Activated CD4-positive, alpha-beta T cell treated with anti-CD3 and anti-CD28 coated beads for 1 hour (primary cell): Measurements from ENCODE around the gene MFSD6.
"Not testable (repeated sequence)": the region's sequence is repeated elsewhere in the genome, so short reads cannot be mapped to it uniquely, and the experiment has no call there.

Experiments
- DNase-seq: peaks from one replicate; pipeline ENCODE4 v3.0.0-alpha.2; 2020

MFSD6 gene

DNA sequence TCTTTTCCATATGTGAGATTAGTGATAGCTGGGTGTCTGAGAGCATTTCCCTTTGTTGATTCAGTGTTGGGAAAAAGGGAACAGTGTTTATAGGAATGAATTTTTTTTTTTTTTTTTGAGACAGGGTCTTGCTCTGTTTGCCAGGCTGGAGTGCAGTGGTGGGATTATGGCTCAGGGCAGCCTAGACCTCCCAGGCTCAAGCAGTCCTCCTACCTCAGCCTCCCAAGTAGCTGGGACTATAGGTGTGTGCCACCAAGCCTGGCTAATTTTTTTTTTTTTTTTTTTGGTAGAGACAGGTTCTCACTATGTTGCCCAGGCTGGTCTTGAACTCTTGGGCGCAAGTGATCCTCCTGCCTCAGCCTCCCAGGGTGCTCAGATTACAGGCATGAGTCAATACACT, 60.2 kb downstream of the MFSD6 start:
- DNase-seq: not testable (repeated sequence)

DNA sequence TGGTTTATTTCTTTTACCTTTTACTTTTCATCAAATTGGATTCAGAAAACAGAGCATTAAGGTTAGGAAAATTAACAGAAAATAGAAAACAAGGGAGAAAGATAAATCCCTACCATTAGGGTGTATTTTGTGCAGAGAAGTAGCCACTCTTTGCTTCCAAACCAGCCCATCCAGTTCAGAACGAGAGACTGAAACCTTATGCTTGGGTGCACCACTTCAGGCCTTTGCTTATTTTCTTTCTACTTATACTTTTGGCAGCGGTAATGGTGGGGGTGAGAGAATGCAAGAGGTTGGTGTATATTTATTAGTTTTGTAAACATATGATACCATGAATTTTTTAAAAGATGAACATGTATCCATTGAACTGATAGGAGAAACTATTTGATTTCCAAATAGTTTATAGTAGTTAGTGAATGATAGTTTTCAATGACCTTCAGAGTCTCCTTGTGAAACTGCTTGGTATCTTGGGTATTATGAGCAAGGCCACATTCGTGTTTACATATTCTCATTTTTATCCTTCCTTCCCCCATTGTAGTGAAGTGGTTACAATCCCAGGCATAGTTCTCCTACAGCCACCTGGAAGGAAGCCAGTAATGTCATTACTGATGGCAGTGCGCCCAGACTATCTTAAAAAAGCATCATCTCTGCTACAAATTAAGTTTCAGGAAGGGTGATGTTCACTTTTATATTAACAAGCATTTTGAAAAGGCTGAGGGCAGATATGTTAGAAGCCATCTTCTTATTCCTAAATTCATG, 60.8 kb downstream of the MFSD6 start:
- DNase-seq: no peak

DNA sequence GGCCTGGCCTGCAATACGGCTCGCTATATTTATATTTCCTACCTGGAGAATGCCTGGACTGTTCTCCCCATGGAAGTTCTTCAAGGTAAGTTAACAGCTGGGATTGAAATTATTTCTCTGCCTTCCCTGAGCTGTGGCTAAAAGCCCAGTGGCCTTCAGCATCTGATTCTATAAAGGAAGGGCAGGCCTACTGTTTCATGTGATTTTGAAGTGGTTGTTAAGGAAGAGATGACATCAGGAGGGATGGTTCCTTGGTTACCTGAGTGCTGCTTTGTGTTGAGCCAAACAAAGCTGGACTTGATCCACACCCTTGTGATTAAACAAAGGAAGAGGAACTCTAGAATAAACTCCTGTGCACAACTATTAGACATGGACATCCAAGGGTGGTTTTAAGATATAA, 61.6 kb downstream of the MFSD6 start:
- DNase-seq: no peak

DNA sequence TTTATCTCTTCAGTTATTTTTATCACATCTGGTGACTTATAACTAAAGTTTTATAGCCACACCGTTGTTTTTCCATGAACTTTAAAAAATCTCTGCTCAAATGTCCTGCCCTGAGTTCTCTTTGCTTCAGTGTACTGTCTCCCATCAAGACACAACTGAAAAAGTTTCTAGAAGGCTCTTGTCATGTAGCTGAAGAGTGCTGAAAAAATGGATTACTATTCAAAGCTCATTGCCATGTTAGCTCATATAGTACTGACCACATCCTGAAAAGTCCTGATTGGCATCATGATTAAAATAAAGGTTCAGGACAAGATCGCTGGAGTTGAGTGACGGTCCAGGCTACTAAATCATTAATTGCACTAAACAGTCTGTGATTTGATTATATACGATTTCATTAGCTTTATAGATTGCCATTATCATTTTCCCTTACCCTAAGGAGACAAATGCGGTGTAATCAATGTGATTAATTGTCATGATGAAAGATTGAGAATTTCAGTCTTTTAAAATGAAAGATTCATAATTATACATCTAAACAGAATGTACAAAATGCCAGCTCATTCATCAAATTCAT, 62.2 kb downstream of the MFSD6 start:
- DNase-seq: no peak

DNA sequence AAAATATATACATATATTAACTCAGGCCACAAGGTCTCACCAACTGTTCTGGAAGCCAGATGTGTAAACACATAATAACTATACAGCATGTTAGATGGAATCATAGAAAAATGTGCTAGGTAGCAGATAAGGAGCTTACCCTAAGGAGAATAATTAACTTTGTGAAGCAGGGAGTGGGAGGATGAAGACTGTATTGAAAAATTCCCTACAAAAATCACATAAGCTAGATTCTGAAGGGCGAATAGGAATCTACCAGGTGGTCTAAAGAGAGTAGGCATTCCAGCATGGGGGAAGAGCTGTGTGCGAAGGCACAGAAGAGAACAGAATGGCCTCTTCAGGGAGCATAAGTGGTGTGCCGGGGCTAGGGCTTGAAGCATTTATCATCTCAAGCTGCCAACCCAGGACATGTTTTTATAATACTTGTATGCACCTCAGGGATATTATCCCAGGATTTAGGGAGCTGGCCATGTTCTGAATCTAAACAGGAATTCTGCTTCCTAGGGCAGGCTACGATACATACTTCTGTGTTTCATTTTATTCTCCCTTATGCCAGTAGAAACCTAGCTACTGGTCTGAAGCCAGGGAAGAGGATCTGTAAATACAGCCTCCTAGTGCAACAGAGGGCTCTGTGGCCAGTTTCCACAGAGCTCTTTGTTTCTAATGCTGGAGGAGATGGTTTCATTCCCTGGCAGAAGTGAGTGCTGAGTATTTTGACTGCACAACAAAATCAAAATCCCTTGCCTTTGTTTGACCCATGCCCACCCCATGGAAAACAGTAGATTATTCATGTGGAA, 69.7 kb downstream of the MFSD6 start:
- no peak for DNase-seq

DNA sequence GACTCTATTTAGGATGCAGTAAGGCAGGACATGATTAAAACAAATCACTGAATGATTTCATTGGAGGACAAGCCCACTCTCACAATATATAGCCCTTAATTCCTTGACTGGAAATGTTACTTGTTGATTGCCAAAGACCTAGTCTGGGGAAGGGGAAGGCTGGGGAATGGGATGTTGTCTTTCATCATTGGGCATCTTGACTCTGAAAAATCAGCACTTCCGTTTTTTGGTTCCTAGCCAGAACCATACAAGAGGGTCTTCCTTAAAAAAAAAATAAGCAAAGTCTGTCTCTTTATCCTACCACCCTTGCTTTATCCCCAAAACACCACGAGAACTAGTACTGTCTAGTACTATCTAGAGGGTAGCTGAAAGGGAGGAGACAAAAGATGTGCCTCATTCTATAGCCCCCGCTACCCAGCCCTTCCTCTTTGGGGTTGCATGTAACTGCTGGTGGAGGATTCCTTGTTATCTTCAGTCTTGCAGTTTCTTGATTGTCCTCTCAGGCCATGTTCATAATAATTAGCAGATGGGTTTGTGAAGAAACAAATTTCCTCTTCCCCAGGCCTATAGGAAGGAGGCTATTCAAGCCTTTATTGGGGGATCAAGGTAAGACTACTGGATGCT, 70.5 kb downstream of the MFSD6 start:
- DNase-seq: no peak

DNA sequence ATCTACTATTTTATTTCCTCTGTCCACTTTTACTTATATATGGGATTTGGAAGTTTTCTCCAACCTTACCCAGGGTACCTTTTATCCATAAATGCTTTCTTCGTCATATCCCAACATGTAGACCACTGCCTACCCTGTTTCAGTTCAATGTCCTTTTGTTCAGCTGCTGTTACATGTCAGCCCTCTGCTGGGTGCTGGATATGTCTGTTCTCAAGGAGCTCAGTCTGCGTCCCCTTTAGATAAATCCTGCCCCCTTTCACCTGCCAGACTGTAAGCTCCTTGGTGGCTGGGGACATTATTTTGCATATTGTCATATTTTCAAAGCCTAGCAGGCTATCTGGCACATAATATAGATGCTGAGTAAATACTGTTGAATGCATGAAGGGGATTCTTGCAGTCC, 73.2 kb downstream of the MFSD6 start:
- DNase-seq: no peak

DNA sequence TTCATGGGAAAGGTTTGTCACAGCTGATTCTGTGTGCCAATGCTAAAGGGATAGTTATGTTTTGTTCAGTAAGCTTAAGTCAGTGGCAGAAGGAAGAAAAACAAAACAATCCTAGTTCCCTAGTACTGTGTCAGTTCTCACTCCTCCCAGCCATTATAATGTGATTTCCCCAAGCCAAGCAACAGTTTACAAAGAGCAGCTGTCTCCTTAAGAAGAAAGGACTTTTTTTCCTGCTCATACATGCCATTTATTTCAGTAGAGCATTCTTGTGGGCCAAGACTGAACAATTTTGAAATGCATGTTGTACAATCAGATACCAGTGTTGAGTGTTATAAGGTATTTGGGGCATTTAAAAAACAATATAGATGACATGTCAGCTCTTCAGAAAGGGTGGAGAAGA, 74.3 kb downstream of the MFSD6 start:
- DNase-seq: no peak

DNA sequence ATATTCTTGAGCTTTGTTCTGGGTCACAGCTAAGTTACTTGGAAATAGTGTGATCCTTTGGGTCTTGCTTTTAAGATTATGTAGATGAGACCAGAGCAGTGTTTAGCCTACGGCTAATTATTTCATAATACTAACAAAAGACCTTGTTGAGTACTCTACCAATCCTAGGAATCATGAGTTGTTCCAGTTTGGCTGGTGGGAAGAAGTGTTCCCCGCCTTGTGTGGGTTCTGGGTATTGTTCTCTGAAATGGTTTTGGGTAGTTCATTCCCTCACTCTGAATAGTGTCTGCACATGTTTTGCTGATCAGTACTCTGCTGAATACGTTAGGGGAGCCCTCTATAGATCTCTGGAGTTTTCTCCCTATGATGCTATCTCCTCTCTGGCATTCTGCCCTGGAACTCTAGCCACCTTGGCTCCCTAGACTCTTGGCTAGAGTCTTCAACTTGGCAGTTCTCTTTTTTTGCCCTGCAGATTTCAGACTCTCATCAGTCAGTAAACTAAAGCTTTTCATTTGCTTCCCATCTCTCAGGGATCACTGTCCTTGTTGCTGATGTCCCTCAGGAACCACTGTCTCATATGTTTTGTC, 78.0 kb downstream of the MFSD6 start:
- DNase-seq: no peak

DNA sequence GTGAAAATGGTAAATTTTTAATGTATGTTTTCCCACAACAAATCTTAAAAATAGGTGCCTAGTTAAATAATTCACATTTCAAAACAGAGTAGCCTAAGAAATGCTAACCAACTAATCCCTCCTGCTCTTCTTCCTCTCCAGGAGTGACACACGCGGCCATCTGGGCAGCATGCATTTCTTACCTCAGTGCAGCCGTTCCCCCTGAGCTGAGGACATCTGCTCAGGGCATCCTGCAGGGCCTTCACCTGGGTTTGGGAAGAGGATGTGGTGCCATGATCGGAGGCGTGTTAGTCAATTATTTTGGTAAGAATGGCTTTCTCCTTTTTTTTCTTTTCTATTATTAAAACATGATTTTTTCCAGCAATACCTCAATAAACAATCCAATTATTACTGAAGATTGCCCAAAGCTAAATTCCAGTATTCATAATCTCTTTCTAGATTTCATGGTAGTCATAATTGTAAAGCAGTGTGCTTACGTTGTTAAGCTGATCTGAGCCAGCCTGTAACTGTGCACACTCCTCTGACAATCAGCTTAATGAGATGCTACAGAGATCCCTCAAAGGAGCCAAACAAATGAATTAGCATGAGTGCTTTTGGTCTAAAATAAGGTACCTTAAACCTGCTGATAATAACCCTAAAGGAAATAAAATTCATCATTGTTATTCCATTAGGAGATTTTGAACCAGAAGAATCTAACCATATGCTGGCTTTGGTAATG, 80.5 kb downstream of the MFSD6 start:
- no peak for DNase-seq

DNA sequence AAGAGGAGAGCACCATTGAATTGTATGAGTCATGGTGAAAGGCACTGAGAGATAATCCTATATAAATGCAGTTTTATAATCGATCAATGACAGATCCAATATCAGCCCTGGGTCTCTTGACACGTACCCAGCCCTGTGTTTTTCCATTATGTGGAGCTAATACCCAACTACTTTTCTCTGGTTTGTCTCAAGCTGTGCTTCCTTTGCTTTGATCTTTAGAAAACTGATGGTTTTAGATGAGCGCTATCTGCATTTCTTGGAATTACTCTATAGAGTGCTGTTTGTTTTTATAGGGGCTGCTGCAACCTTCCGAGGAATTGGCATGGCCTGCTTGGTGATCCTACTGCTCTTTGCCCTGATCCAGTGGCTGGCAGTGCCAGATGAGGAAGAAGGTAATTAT, 81.3 kb downstream of the MFSD6 start:
- no peak for DNase-seq

DNA sequence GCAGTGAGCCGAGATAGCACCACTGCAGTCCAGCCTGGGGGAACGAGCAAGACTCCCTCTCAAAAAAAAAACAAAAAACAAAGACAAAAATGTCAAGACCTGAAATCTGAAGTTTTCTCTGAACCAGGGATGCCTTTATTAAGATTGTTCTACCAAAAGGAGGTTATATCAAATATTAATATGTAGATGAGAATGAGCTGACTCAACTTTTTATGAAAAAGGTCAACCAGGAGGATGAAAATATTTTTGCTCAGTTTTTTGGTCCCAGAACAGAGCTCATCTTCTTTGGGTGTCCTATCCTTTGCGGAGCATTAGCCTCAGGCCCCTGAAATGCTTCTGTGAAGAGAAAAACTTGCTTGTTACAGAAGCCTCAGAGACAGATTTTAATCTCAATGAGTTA, 82.3 kb downstream of the MFSD6 start:
- DNase-seq: no peak

DNA sequence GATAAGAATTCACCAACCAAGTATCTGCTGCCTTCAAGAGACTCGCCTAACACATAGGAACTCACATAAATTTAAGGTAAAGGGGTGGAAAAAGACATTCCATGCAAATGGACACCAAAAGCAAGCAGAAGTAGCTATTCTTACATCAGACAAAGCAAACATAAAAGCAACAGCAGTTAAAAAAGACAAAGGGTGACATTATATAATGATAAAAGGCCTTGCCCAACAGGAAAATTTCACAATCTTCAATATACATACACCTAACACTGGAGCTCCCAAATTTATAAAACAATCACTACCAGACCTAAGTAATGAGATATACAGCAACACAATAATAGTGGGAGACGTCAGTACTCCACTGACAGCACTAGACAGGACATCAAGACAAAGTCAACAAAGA, 84.9 kb downstream of the MFSD6 start:
- no peak for DNase-seq

DNA sequence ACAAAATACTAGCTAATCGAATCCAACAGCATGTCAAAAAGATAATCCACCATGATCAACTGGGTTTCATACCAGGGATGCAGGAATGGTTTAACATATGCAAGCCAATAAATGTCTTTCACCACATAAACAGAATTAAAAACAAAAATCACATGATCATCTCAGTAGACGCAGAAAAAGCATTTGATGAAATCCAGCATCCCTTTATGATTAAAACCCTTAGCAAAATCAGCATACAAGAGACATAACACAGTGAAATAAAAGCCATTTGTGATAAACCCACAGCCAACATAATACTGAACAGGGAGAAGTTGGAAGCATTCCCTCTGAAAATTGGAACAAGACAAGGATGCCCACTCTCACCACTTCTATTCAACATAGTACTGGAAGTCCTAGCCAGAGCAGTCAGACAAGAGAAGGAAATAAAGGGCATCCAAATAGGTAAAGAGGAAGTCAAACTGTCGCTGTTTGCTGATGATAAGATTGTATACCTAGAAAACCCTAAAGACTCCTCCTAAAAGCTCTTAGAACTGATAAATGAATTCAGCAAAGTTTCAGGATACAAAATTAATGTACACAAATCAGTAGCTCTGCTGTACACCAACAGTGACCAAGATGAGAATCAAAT, 86.6 kb downstream of the MFSD6 start:
- not testable (repeated sequence) for DNase-seq

DNA sequence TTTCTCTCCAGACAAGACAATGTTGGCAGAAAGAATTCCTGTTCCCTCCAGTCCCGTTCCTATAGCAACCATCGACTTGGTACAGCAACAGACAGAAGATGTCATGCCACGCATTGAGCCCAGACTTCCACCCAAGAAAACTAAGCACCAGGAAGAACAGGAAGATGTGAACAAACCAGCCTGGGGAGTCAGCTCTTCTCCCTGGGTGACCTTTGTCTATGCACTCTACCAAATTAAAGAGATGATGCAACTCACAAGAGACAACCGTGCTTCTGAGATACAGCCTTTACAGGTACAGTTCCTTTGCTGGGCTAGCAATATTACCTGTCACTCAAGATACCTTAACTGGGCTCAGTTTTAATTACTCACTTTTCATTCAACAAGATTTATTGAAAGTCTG, 89.3 kb downstream of the MFSD6 start:
- DNase-seq: no peak

DNA sequence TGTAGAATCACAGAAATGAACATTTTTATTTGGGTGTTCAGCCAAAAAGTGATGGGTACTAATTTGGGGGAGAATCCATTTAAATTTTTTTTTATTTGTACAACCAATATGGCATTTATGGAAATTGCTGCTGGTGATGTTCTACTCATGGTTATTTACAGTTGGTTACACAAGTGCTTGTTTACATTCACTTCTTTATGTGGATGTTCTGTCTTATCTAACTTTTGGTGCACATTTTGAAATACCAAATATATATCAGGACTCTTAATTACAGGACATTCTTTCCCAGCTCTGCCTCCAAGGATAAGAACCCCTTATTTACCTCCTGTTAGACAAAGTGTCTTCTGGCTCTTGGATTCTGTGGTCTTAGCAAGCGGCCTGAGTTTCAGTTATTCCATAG, 91.1 kb downstream of the MFSD6 start:
- DNase-seq: no peak

DNA sequence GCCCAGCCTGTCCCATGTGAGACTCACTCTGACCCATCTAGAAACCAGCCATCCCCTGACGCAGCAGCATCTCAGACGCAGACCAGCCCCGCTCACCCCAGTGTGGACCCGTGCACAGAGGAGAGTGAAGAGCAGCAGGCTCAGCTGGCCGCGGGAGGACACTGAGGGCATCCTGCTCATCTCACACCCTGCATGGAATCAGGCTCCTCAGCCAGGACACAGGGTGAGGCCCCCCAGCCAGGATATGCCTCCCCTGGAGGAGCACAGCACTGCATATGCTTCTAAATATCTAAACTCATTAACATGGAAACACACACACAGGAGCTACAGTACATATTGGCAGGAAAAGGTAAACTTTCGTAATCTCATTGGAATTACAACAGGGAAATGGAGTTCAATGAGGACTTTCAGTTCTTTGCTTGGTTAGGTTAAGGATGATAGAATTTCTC, 91.9 kb downstream of the MFSD6 start:
- DNase-seq: no peak

DNA sequence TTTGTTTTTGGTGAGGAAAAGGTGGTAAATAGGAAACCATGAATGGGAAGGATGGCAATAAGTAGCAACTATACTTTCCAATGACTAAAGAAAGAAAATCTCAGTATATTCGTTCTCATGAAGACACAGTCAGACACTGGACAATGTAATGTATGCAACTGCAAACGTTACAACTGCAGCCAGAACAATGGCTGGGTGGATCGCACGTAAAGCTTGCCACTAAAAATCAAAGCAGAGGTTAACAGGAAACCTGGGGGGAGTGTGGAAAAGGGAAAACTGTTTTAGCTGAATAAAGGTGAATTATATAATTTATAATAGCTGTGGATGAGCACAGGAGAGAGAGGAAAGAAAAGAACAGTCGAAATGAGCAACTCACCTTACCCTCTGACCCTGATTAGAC, 93.1 kb downstream of the MFSD6 start:
- DNase-seq: no peak

DNA sequence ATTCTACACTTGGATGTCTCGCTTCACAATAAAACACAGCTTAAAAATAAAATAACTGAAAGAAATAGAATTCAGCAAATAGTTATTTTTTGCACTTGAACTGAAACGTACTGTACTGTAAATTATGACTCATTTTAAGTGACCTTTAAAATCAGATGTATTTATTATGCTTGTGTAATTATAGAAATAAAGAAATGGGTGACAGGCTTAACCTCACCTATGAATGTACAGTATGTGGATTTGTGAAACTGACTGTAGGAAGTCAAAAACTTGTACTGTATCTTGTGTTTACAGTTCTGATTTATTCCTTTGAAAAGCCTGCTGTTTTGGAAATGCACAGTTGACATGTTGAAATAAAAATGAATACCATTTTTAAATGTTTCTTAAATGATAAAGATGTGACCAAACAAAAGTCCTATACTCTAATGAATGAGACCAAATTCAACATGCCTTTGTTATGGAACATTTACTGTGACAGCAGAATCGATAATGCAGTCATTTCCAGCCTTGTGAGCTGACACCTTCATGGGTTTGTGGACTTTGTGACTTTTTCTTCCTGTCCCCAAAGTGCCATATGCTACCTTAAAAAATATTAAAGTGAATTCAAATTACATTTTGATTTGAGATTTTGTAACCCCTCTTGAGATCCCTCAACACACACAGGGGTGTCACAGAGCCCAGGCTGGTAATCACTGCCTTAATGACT, 93.7 kb downstream of the MFSD6 start:
- no peak for DNase-seq

DNA sequence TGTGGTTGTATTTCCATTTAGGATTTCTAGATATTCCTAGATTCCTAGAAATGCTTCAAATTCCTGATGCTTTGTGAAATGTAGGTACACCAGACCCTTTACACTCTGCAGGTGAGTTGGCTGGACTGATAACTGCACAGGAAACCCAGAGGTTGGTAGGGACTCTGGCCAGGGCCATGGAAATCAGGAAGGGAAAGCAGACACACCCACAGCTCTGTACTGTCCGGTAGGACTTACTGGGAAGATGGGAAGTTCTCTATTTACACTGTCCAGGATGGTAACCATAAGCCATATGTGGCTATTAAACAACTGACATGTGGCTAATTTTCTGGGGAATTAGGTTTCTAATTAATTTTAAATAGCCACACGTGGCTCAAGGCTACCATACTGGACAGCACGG, 94.9 kb downstream of the MFSD6 start:
- no peak for DNase-seq

DNA sequence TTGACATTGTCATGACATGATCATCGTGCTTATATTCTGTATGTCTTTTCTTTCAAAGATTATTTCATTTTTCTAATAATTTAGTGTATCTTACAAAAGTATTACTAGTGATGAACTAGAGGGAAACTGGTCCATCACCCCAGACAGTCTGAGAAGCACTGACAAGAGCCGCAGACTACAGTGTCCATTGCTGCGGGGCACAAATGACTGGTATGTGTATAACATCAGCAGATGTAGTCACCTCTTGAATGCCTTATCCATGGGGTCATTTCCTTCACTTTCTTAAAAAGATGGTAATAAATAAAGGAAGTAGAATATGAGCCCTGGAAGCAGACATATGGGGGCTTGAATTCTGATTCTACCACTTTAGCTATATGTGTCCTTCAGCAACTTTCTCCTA, 96.8 kb downstream of the MFSD6 start:
- no peak for DNase-seq
